HepG2 (cell line): ENCODE results near the gene FAM13B. TPM values are rescaled to one million over a fixed set of nuclear protein-coding genes. Genes with fewer than 3 reads are reported as not detected.
"Not testable (repeated sequence)": the region's sequence is repeated elsewhere in the genome, so short reads cannot be mapped to it uniquely, and the experiment has no call there.

Experiments used
- ATAC-seq: fragments of 200-7000 bp; cut with Tn5 transposase; 3 replicates; pipeline ENCODE4 v1.9.1; 2020; ENCODE audit warnings: mild to moderate bottlenecking, moderate library complexity
- BruUV-seq: library from RNA; stranded (reverse); fragments of 400-500 nt; replicated peaks from 2 replicates; lab custom pipeline; 2021; lab: Mats Ljungman, UMichigan
- CTCF ChIA-PET: fragments of 300-600 bp; formaldehyde crosslinking; extraction: SDS; loops from one replicate; lab custom pipeline; 2021; ENCODE audit warnings: low total read pairs, inconsistent platforms, low intra/inter-chr PET ratio; lab: Yijun Ruan, JAX
- POLR2A ChIA-PET: fragments of 350-600 bp; sonication (Branson Sonifier 250); formaldehyde crosslinking; loops from one replicate; lab custom pipeline; 2020; ENCODE audit warnings: antibody characterized with exemption, inconsistent platforms; lab: Yijun Ruan, JAX
- DNase-seq: peaks from one replicate; pipeline ENCODE4 v3.0.0-alpha.2; 2015; ENCODE audit warnings: low spot score
- FAIRE-seq: peaks from 3 replicates; lab custom pipeline; 2011; peaks lifted over from hg19 to GRCh38; lab: Jason Lieb, UNC
- H2AFZ ChIP-seq: one replicate; pipeline ENCODE4 v1.6.1; 2011; ENCODE audit warnings: low read length, inconsistent platforms
- H3K27ac ChIP-seq: fragments of 300-600 bp; 3 replicates; pipeline ENCODE4 v1.8.0; 2011; ENCODE audit warnings: mixed run types, mild to moderate bottlenecking, mixed read lengths, low read length, inconsistent platforms; ENCODE audit not compliant: insufficient read depth; ENCODE audit errors: extremely low read length
- H3K27me3 ChIP-seq, 2 experiments: fragments of 200-600 bp in 1 of 2; 2 replicates in 1 of 2; 3 replicates in 1 of 2; pipeline versions ENCODE4 v1.6.0 to v1.8.0; 2011; ENCODE audit warnings: low read length in 2 of 2, mild to moderate bottlenecking in 2 of 2, moderate library complexity in 2 of 2, inconsistent platforms in 1 of 2; ENCODE audit not compliant: insufficient read depth in 2 of 2, control insufficient read depth in 1 of 2
- H3K36me3 ChIP-seq, 2 experiments: fragments of 200-600 bp in 1 of 2; replicated peaks in 1 of 2; 2 replicates in 1 of 2; 3 replicates in 1 of 2; pipeline versions ENCODE4 v1.5.1 to v1.8.0; 2011; ENCODE audit warnings: low read length in 2 of 2, inconsistent platforms in 1 of 2; ENCODE audit not compliant: insufficient read depth in 2 of 2, control insufficient read depth in 1 of 2
- H3K4me1 ChIP-seq: 2 replicates; pipeline ENCODE4 v1.5.1; 2012; ENCODE audit warnings: low read length, inconsistent platforms; ENCODE audit not compliant: insufficient read depth
- H3K4me2 ChIP-seq: 2 replicates; pipeline ENCODE4 v1.6.0; 2011; ENCODE audit warnings: low read depth, low read length, inconsistent platforms
- H3K4me3 ChIP-seq, 3 experiments: fragments of 200-600 bp in 1 of 3; sonication (generic), shearing (Covaris generic) in 1 of 3; replicated peaks in 1 of 3; 2 replicates each; pipeline ENCODE4 v1.5.1; 2011 to 2016; ENCODE audit warnings: low read length in 3 of 3, inconsistent platforms in 2 of 3, low read depth in 2 of 3, mild to moderate bottlenecking in 2 of 3, control low read depth in 1 of 3, mixed read lengths in 1 of 3; ENCODE audit not compliant: insufficient read depth in 1 of 3
- H3K79me2 ChIP-seq: one replicate; pipeline ENCODE4 v1.6.1; 2011; ENCODE audit warnings: low read length, inconsistent platforms; ENCODE audit not compliant: insufficient read depth
- H3K9ac ChIP-seq: 2 replicates; pipeline ENCODE4 v1.6.0; 2011; ENCODE audit warnings: mild to moderate bottlenecking, low read depth, low read length, inconsistent platforms; ENCODE audit not compliant: insufficient read depth
- H3K9me3 ChIP-seq: 2 replicates; pipeline ENCODE4 v1.5.1; 2012; ENCODE audit warnings: mild to moderate bottlenecking, low read length
- H4K20me1 ChIP-seq: 2 replicates; pipeline ENCODE4 v1.6.0; 2011; ENCODE audit warnings: inconsistent platforms, mild to moderate bottlenecking, low read length, moderate library complexity; ENCODE audit not compliant: insufficient read depth
- SNRNP70 ChIP-seq: fragments of 200-400 bp; formaldehyde crosslinking; IDR thresholded peaks from 2 replicates; pipeline ENCODE4 v1.6.1; 2017; ENCODE audit warnings: mild to moderate bottlenecking, low read depth, low read length, moderate library complexity
- ZNF580 ChIP-seq: IDR thresholded peaks from 2 replicates; pipeline ENCODE4 v1.6.1; 2016; ENCODE audit warnings: low read depth, borderline replicate concordance
- WGBS: methylation state at CpG from one replicate; pipeline ENCODE4 v1.1.6; 2017; ENCODE audit warnings: low lambda C conversion rate; 5-methylcytosine and 5-hydroxymethylcytosine counted together
- in situ Hi-C: cut with HindIII; loops from 2 replicates; pipeline ENCODE4 v1.10.0; 2017; ENCODE audit warnings: low pct_unique_long_range_greater_than_20kb; ENCODE audit not compliant: extremely low pct_ligation_motif_present
- intact Hi-C: fragments of 100-400 bp; cut with micrococcal nuclease; formaldehyde crosslinking; loops from one replicate; pipeline ENCODE4 v1.10.0; 2022; ENCODE audit not compliant: unreplicated experiment
- polyA plus RNA-seq, 8 experiments: library from polyadenylated mRNA; depleted of rRNA in 3 of 8; stranded (reverse) in 7 of 8; unstranded in 1 of 8; fragments of >200 nt; fragmentation: Illumina TruSeq in 4 of 8; extraction: Trizol in 4 of 8; gene quantifications; 2 replicates each; pipeline versions ENCODE4 v1.2.1 to v1.2.3, GENCODE V29; 2011 to 2016; ENCODE audit warnings: low read depth in 4 of 8, missing spikeins in 1 of 8, mixed read lengths in 1 of 8; ENCODE audit not compliant: insufficient read depth in 1 of 8
- total RNA-seq, 5 experiments: library from RNA; depleted of rRNA; stranded (reverse); fragments of >200 nt; fragmentation: Illumina TruSeq; extraction: Trizol; gene quantifications; 2 replicates each; pipeline ENCODE4 v1.2.3, GENCODE V29; 2016; ENCODE audit warnings: low read depth in 1 of 5

The FAM13B gene
- total and polyA plus RNA-seq, 2 of the 13 experiments (the other 11 are each of a cell fraction or from before 2014, with no cell fraction given), result 6.9 to 11.5 TPM

- TF ChIP-seq ZNF580 (CRISPR knock-in tag), result no peak
- no peak for TF ChIP-seq SNRNP70
These were observed 3.9 kb downstream of the FAM13B start (continued) for GRCh38 chr5:138028971-138029365.

GRCh38 chr5:138028262-138028970 lies 4.5 kb downstream of the FAM13B start:
- H3K27me3 ChIP-seq, in situ Hi-C loops, H3K4me2 ChIP-seq, H3K9me3 ChIP-seq, ATAC-seq, intact Hi-C loops, BruUV-seq, H3K36me3 ChIP-seq, H3K9ac ChIP-seq, H3K4me3 ChIP-seq, POLR2A ChIA-PET, CTCF ChIA-PET, DNase-seq, H3K27ac ChIP-seq, FAIRE-seq, H2AFZ ChIP-seq: not testable (repeated sequence)
- Histone ChIP-seq H4K20me1 (peaks cover 56% of the 10 kb centered on the region), H3K4me1 (peaks cover 54% of the 10 kb centered on the region), H3K79me2 (peaks cover 89% of the 10 kb centered on the region)
- 98% methylated on average over 12 of the region's 12 CpGs for WGBS

- H3K4me2 ChIP-seq, CTCF ChIA-PET, H3K27ac ChIP-seq, in situ Hi-C loops, H3K9me3 ChIP-seq, H3K9ac ChIP-seq, H2AFZ ChIP-seq, BruUV-seq, H3K4me3 ChIP-seq, ATAC-seq, POLR2A ChIA-PET, intact Hi-C loops, FAIRE-seq, H3K36me3 ChIP-seq, H3K27me3 ChIP-seq, DNase-seq: not testable (repeated sequence)
- Histone ChIP-seq H3K4me1 (peaks cover 54% of the 10 kb centered on the region), H4K20me1 (peaks cover 49% of the 10 kb centered on the region), H3K79me2 (peaks cover 98% of the 10 kb centered on the region)
- WGBS, result 98% methylated on average over 9 of the region's 9 CpGs
These were observed 6.1 kb downstream of the FAM13B start for GRCh38 chr5:138026793-138027192.
